Measurements from ENCODE around the gene NMT2. TPM values are rescaled to one million over a fixed set of nuclear protein-coding genes. Genes with fewer than 3 reads are reported as not detected.

The NMT2 gene
- total RNA-seq, 1 donor from 2014 or later: 50.1 TPM

GRCh38 chr10:15097011-15097812 lies 71.3 kb downstream of the NMT2 start, which contains the start of gene RPP38:
RPP38 (plus strand) TSS chr10:15097355; CDS start chr10:15103315, 5,960 bp downstream.
- intact Hi-C loops (cut with micrococcal nuclease): loop anchor here (1.0 to 2.0 kb wide), 6 partner anchors 9 to 259 kb away; partner anchors contain the start of genes ACBD7, CDNF, DCLRE1C and HSPA14

DNA sequence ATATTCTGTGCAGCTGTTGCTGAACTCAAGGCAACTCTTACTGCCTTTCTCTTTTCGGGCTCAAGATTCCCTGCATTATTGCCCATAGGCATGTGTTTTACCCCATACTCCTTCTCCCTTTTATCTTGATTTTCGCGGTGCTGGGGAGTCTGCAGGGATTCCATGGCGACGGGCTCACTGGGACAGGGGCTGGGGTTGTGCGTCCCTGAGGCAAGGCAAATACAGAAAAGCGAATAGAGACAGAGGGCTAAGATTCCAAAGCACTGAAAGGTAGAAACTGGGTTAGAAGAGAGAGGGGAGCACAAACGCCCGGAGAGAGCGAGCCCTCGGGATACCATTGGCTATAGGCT lies 71.9 kb downstream of the NMT2 start:
- intact Hi-C loops (cut with micrococcal nuclease): loop anchor here (1.0 to 2.0 kb wide), 6 partner anchors 8 to 258 kb away; partner anchors contain the start of genes ACBD7, CDNF, DCLRE1C and HSPA14

- intact Hi-C loops (cut with micrococcal nuclease): no loop called here
These were observed 75.6 kb downstream of the NMT2 start for GRCh38 chr10:15092855-15093408.

GRCh38 chr10:15091418-15091817 lies 77.1 kb downstream of the NMT2 start:
- intact Hi-C loops (cut with micrococcal nuclease): no loop called here

DNA sequence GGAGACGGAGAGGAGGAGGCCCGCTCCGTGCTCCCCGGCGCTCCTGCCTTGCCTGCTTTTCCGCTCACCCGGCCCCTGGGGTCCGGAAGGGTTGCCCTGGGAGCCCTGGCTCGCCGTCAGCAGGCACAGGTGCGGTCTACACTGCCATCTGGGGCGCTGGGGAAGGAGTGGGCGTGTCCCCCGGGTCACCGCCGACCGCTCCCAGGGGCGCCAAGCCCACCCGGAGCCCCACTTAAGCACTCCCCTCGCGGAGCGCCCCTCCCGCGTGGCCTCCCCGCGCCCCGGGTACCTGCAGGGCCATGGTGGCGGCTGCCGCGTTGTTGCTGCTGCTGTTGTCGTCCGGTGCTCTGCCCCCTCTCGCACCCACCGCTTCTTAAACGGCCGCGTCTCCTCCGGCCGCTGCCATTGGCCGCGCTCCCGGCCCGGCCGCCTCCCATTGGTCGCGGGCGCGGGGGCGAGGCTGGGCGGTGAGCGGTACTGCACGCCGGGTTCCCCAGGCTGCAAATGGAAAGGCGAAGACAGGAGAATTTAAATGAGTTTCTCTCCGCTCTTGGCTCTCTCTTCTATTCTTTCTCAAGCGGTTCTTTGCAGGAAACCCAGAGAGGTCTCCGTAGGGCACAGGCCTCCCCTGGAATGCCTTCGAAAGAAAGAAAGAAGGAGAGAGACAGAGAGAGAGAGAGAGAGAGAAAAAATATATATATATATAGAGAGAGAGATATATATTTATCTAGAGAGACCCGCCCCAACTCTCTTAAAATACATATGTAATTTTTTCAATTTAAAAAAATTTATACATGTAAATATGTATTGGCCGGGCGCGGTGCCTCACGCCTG lies 79.8 kb downstream of the NMT2 start, which contains the start of gene ACBD7:
TSS of gene ACBD7 (minus strand) at position 349 of the 834 bp plus-strand sequence. CDS start at position 301, 48 bp downstream.
- intact Hi-C loops (cut with micrococcal nuclease): loop anchor here (1.0 to 2.0 kb wide), 2 partner anchors 9 to 80 kb away; partner anchors contain the start of genes NMT2 and RPP38

DNA sequence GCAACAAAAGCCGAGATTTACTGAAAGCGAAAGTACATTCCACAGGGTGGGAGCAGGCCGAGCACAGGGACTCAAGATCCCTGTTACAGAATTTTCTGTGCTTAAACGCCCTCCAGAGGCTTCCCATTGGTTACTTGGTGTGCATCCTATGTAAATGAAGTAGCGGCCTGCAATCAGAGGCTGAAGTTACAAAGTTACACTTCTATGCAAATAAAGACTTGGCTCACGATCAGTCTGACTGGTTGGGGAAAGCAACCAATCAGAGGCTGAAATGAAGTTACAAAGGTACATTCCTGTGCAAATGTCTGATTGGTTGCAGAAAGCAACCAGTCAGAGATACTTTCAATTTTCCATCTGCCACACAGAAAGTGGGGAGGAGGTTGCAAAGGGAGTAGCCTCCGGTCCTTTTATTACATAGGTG lies 84.0 kb downstream of the NMT2 start:
- intact Hi-C loops (cut with micrococcal nuclease): no loop called here

- intact Hi-C loops (cut with micrococcal nuclease): no loop called here
These were observed 84.6 kb downstream of the NMT2 start for GRCh38 chr10:15083674-15084501.

- intact Hi-C loops (cut with micrococcal nuclease): no loop called here
These were observed 93.1 kb downstream of the NMT2 start for GRCh38 chr10:15075421-15075820.

GRCh38 chr10:15072358-15072757 lies 96.1 kb downstream of the NMT2 start:
- intact Hi-C loops (cut with micrococcal nuclease): no loop called here

DNA sequence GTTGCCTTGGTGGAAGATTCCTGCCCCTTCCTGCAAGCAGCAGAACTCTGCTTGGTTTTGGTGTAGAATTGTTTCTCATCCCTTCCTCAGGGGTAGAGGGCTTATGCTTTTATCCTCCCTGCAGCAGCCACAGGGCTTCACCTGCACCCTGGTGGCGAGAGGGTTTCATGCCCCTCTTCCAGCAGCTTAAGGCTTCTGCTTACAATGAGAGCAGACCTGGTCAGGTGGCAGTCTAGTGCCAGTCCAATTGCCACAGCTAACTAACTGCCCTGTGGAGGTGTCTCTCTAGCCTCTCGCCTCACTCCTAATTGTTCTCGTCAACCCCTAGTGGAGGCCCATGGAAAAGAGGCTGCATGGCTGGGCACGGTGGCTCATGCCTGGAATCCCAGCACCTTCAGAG lies 99.3 kb downstream of the NMT2 start:
- intact Hi-C loops (cut with micrococcal nuclease): no loop called here

DNA sequence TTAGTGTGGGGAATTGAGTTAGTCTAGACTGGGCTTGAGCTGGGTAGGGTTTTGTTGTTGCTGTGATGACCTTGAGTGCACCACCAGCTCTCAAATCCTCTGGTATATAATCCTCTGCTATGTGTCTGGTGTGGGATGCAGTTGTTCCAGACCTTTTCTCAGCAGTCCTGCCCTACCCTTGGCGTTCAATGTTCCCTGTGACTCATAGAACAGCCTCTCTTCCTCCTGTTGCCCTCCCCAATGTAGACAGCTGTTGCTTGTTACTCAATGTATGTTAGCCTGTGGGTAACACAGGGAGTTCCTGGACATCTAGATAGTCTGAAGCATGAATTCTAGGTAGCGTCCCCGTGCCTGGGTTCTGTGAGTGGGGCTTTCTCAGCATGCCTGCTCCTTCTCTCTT lies 99.7 kb downstream of the NMT2 start:
- intact Hi-C loops (cut with micrococcal nuclease): no loop called here

DNA sequence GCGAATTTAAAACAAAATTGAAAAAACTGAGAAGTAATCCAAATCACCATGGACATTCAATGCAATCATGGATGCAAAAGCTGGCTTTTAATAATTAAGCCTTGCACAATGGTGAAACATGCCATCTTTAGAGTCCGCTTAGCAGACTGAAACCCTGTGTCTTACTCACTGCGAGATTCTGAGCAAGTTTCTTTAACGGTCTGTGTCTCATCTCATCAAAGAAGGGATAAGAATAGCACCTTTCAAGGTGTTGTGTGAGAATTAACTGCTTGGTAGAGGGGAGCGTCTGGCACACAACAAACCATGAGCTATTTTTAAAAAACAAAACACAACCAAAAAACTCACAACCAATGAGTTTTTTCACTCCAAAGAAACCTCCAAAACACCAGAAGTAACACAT lies 101.3 kb downstream of the NMT2 start:
- intact Hi-C loops (cut with micrococcal nuclease): no loop called here

- intact Hi-C loops (cut with micrococcal nuclease): no loop called here
These were observed 107.9 kb downstream of the NMT2 start for GRCh38 chr10:15060638-15061037.

DNA sequence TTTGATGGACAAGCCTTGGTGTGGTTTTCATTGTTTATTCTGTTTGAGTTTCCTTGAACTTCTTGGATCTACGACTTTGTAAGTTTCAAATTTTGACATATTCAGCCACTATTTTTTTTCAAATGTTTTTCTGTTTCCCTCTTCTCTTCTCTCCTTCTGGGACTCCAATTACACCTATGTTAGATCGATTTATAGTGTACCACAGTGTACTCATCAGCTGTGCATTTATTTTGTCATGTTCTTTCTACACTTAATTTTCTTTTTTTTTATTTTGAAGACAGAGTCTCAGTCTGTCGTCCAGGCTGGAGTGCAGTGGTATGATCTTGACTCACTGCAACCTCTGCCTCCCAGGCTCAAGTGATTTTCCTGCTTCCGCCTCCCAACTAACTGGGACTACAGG lies 108.6 kb downstream of the NMT2 start:
- intact Hi-C loops (cut with micrococcal nuclease): no loop called here

GRCh38 chr10:15058689-15059088 lies 109.8 kb downstream of the NMT2 start:
- intact Hi-C loops (cut with micrococcal nuclease): no loop called here

Other genes with a start within 250 kb of the NMT2 start
- 38.5 and 41.9 TPM in 2 replicates for gene DCLRE1C, start 214.6 kb downstream of the NMT2 start, total RNA-seq
- gene MEIG1, start 209.3 kb downstream of the NMT2 start, total RNA-seq: 0.55 and 0.70 TPM in 2 replicates
- gene OLAH, start 124.8 kb downstream of the NMT2 start, total RNA-seq: 0.18 TPM in 1 of 2 replicates, not detected in the other
- gene ACBD7, start 79.9 kb downstream of the NMT2 start, total RNA-seq: 3.0 and 3.2 TPM in 2 replicates
- 16.3 and 16.4 TPM in 2 replicates for gene RPP38, start 71.3 kb downstream of the NMT2 start, total RNA-seq
- 3.9 and 4.1 TPM in 2 replicates for gene FAM171A1, start 202.6 kb upstream of the NMT2 start, total RNA-seq